ENCODE results near the gene HTATIP2.

DNA sequence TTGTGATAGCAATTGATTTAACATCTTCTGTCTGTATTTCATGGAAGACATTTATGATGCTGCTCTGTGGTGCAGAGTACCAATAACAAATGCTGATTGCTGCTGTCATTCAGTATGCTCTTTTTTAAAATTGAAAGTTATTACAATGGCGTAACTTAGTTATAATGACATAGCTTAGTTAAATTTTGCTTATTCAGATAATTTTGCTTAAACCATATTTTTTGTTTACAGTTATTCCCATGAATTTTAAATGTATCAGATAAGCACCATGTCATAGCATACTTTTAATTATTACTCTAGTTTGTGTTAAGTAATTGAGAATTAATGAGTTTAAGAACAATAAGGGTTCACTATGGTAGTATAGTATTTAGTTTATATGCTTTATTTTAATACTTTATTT lies 39.5 kb downstream of the HTATIP2 start:
- TF ChIP-seq, protein P1, sequence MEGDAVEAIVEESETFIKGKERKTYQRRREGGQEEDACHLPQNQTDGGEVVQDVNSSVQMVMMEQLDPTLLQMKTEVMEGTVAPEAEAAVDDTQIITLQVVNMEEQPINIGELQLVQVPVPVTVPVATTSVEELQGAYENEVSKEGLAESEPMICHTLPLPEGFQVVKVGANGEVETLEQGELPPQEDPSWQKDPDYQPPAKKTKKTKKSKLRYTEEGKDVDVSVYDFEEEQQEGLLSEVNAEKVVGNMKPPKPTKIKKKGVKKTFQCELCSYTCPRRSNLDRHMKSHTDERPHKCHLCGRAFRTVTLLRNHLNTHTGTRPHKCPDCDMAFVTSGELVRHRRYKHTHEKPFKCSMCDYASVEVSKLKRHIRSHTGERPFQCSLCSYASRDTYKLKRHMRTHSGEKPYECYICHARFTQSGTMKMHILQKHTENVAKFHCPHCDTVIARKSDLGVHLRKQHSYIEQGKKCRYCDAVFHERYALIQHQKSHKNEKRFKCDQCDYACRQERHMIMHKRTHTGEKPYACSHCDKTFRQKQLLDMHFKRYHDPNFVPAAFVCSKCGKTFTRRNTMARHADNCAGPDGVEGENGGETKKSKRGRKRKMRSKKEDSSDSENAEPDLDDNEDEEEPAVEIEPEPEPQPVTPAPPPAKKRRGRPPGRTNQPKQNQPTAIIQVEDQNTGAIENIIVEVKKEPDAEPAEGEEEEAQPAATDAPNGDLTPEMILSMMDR (IDR thresholded peaks at IDR 0.05) = no peak
- TF ChIP-seq POLR2A (IDR thresholded peaks at IDR 0.05) = no peak

Data from right lobe of liver (tissue), 4 donors.